ELF-1 (cell line): ENCODE measurements around the gene COX6B2.
"Not testable (repeated sequence)": the region's sequence is repeated elsewhere in the genome, so short reads cannot be mapped to it uniquely, and the experiment has no call there.

Source experiments
- DNase-seq: peaks from one replicate; pipeline ENCODE4 v3.0.0-alpha.2; 2016; ENCODE audit warnings: low read depth, low spot score

The COX6B2 gene

DNA sequence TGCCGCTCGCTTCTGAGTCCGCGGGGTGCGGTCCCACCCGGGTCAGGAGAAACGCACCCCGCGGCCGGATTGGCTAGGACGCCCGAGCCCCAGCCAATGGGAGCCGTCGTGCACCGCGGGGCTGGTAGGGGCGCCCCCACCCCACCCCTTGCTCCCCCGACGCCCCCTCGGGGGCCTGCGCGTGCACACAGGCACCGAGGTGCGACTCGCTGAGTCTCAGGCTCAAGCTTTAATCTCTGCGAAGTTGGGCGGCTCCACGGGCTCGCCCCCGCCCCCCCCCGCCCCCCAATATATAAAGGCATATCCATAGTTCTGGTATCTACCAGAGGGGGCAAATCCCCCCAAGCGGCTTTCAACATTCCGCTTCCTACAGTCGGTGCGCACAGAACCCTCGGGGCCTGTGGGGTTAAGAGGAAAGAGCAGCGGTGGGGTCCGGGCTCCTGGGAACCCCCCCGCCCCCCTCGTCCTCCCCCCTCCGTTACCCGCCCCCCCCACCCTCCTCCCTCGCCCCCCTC lies at the start of gene COX6B2:
Gene COX6B2, minus strand, starts transcription at position 22 of the 515 bp plus-strand sequence. CDS start 198 bp downstream, outside the sequence.
- no peak for DNase-seq

DNA sequence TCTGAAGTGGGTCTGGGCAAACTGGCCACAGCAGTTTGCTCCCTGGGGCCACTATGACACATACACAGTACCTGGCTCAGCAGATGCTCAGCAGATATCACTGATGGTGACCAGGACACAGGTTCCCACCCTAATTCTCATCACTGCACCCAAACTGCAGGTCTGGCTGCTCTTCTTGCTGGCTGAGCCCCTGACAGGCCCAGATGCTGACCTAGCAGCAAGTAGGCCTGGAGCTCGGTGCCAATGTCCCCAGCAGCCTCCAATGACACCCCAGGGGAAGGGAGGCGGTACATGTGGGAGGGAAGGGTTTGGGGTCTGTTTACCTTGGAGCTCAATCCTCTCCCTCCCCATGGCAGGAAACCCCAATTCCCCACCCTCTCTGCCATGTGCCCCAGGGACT lies 48.0 kb upstream of the COX6B2 start:
- DNase-seq, result no peak

GRCh38 chr19:55401390-55401789 lies 46.9 kb upstream of the COX6B2 start:
- not testable (repeated sequence) for DNase-seq

- DNase-seq, result no peak
These were observed 46.0 kb upstream of the COX6B2 start for GRCh38 chr19:55400281-55401087.

DNA sequence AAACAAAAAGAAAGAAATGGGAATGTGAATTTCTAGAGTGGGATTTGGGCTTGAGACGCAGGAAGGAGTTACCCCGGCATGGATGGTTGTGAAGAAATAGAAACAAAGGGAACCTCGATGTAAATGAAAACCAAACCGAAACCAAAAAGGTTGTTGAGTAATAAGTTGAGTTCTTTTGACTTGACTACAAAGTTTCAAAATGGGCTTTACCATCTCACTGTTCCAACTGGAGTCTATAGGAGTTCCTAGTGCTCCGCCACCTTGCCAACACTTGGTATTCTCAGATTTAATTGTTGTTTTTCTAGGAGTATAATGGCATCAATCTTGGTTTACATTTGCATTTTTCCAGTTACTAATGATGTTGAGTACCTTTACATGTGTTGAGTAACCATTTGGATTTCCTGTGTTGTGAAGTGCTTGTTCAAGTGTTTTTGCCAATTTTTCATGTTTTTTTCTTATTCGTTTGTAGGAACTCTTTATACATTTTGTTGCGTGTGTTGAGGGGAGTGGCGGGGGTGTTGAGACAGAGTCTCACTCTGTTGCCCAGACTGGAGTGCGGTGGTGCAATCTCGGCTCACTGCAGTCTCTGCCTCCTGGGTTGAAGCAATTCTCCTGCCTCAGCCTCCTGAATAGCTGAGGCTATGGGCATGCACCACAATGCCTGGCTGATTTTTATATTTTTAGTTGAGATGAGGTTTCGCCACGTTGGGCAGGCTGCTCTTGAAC lies 43.8 kb upstream of the COX6B2 start:
- no peak for DNase-seq

DNA sequence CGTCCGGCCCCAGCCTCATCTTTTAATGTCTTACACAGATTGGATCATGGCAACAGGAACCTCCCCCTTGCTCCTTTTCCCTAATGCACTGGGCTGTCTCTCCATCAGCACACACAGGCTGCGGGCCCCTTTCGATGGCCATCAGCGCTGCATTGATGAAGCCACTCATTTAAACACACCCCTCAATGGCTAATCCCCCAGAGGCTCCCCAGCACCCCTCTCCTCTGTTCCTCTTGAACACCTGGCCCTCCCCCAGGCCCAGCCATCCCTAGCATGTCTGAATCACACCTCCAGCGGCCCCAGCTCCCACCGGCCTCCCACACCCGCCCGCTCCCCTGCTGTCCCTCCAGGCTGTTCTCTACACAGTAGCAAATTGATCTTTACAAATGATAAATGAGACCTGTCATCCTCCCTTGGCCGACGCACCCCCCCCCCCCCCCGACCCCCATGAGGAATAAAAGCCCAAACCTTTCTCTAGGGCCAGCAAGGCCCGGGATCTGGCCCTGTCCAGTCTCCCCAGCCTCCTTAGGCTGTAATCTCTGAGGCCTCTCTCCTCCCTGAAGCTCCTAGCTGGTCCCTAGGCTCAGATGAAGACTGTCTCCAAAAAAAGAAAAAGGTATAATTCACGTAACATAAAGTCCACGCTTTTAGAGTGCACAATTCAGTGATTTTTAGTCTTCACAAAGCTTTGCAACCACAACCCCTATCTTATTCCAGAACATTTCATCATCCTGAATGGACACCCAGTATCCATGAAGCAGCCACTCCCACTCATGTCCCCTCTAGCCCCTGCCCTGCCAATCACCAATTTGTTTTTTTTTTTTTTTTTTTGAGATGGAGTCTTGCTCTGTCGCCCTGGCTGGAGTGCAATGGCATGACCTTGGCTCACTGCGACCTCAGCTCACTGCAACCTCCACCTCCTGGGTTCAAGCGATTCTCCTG lies 38.6 kb upstream of the COX6B2 start:
- DNase-seq, result peak; percentile 59

DNA sequence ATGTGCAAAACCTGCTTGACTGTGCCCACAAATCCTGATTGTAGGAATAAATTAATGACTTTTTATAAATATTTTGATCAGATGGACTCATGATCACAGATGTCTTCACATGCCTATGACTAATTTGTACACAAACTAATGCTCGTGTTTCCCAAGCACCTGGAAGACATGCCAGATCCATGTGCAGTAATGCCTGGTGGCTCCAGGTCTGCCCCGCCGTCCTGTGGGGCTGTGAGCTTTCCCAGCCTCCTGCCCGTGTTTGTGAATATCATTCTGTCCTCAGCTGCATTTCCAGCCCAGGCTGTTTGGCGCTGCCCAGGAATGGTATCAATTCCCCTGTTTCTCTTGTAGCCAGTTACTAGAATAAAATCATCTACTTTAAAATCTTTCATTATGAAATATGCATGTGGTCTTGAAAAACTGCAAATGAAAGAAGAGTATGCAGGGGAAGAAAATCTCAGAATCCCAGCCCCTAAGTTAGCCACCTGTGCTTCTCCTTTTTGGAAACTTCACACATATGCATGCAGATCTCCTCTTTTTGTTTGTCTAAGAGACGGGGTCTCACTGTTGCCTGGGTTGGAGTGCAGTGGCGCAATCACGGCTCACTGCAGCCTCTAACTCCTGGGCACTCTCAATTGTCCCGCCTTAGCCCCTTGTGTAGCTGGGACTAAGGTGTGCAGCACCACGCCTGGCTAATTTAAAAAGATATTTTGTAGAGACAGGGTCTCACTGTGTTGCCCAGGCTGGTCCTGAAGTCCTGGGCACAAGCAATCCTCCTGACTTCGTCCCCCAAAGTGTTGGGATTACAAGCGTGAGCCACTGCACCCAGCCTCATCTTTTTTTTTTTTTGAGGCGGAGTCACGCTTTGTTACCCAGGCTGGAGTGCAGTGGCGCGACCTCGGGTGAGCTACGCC lies 37.4 kb upstream of the COX6B2 start:
- DNase-seq, result peak; percentile 57

DNA sequence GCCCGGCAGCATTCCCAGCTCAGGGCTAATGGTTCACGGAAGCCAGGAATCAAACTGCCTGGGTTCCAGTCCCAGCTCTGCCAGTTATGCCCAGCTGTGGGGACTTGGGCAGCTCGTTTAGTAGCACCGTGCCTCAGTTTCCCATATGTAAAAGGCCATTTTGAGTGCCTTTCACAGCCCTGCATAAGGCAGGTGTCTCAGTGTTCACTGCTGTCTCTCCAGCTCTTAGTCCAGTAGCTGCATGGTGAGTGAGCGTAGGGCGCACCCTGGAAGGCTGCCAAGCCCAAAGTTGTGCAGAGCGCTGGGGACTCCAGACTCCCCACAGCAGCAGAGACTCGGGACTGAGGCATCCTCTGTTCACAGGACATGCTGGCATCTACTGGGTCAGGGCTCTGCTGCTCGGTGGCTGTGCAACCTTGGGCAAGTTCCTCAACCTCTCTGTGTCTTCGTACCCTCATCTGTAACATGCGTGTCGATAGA lies 36.7 kb upstream of the COX6B2 start:
- no peak for DNase-seq

DNA sequence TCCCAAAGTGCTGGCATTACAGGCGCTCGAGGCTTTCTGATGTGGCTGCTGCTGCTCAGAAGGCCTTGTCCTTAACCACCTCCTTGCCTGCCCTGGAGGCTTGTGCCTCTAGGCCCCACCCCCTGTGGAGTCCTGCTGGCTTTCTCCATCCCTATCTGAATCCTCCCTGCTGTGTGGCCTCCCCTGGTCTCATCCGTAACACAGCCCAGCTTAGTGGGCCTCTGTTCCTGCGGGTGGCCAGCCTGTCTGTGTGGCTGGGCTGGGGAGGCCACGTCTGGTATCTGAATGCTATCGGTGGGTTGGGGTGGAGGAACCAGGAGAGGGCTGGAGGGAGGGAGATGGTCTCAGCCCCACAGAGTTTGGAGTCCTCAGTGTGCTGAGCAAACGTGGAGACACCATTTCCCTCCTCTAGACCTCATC lies 36.0 kb upstream of the COX6B2 start:
- peak; percentile 79 for DNase-seq

- no peak for DNase-seq
These were observed 35.1 kb upstream of the COX6B2 start for GRCh38 chr19:55389386-55390317.

- DNase-seq, result no peak
These were observed 33.4 kb upstream of the COX6B2 start for GRCh38 chr19:55387736-55388497.

GRCh38 chr19:55386493-55386971 lies 32.0 kb upstream of the COX6B2 start:
- no peak for DNase-seq

GRCh38 chr19:55385724-55386492 lies 31.4 kb upstream of the COX6B2 start, which contains the start of gene RPL28:
RPL28 (plus strand) TSS chr19:55385932; CDS start chr19:55386358, 426 bp downstream.
- DNase-seq, result peak; percentile 99

DNA sequence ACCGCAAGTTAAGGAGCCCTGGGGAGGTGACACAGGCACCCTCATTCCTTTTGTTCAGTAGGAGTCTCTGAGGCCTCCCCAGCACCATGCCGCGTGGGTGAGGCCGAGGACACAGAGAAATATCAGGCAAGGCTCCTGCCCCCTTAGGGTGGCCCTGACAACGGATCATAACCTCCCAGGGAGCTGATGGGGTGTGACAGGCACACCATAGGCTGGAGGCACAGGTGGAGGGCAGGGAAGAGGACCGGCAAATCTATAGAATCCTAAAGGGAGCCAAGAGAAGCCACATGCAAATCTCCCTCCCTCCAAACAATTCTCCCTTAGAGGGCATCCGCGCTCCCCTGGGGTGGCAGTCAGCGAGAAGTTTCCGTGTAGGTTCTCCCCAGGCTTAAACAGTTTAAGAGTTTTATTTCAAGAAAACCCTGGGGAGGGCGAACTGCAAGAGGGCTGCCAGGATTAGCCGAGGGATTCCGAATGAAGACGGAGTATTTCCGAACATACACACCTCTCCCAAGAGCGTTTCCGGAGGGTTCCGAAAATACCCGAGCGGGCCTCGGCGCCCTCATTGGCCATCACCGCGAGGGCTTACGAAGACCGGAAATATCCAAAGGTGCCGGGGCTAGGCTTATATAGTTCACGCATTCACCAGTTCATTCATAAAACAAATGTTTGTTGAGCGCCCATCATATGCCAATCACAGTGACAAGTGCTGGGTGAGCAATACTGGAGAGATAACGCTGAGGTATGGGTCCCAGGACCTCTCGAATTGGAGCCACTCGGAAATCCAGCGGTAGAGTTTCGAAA lies 30.6 kb upstream of the COX6B2 start:
- DNase-seq, result peak; percentile 97

DNA sequence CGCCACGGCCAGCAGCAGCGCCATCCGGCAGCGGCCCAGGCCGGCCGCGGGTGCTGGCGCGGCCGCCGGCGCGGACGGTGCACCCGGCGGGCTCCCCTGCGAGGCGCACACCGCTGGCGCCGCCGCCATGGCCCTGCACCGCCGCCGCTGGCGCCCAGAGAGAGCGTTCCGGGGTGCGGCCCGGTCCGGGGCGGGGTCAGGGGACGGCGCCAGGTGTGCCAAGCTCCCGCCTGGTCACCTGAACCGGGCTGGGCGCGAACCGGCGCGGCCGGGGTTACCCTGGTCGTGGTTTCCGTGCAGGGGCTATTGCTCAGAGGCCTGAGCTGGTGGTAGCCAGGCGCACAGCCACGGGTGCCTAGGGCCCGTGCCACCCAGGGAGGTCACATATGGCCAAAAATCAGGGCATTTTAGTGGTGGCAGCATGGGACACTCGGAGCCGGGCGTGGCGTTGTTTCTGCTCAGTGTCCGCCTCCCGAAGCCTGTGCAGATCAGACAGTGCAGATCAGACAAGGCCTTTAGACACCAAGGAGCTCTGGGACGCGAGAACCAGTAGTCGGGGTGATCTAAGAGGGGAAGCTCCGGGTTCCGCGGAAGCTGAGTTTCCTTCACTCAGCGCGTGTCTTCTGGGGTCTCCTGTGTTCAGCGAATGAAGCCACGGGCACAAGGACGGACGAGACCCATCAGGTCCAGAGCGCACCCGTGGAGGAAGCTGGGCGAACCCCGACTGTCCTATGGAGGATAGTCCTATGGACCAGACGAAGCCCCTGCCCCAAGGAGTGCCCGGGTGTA lies 29.8 kb upstream of the COX6B2 start, which contains the start of gene TMEM238:
Gene TMEM238, minus strand, starts transcription at position 162 of the 789 bp plus-strand sequence. Its CDS starts 33 bp downstream, at position 129.
- no peak for DNase-seq
